Endothelial cell (in vitro differentiated cells): ENCODE results near the gene EFHB. TPM values are rescaled to one million over a fixed set of nuclear protein-coding genes. Genes with fewer than 3 reads are reported as not detected.

Source experiments
- DNase-seq: peaks from one replicate; pipeline ENCODE4 v3.0.0; 2021; ENCODE audit warnings: low spot score
- H3K27ac Mint-ChIP-seq: one replicate; pipeline ENCODE4 v1.8.0; 2021; ENCODE audit warnings: mixed read lengths, inconsistent platforms; ENCODE audit not compliant: unreplicated experiment
- H3K27me3 Mint-ChIP-seq: one replicate; pipeline ENCODE4 v1.8.0; 2021; ENCODE audit warnings: mild to moderate bottlenecking, moderate library complexity, mixed read lengths, inconsistent platforms; ENCODE audit not compliant: unreplicated experiment
- H3K36me3 Mint-ChIP-seq: one replicate; pipeline ENCODE4 v1.8.0; 2021; ENCODE audit warnings: mild to moderate bottlenecking, low read depth, mixed read lengths, inconsistent platforms; ENCODE audit not compliant: unreplicated experiment
- H3K4me1 Mint-ChIP-seq: one replicate; pipeline ENCODE4 v1.8.0; 2021; ENCODE audit warnings: mild to moderate bottlenecking, mixed read lengths, inconsistent platforms; ENCODE audit not compliant: unreplicated experiment
- H3K4me3 Mint-ChIP-seq: one replicate; pipeline ENCODE4 v1.8.0; 2021; ENCODE audit warnings: mild to moderate bottlenecking, mixed read lengths, inconsistent platforms; ENCODE audit not compliant: unreplicated experiment
- H3K9me3 Mint-ChIP-seq: one replicate; pipeline ENCODE4 v1.8.0; 2021; ENCODE audit warnings: mixed read lengths, inconsistent platforms; ENCODE audit not compliant: unreplicated experiment
- CTCF ChIP-seq: fragments of 200-600 bp; sonication (generic); IDR thresholded peaks from one replicate; pipeline ENCODE4 v1.5.0; 2021; ENCODE audit warnings: antibody characterized with exemption; ENCODE audit not compliant: unreplicated experiment
- total RNA-seq: library from RNA; stranded (reverse); fragmentation: NEBNext Ultra II Directional; extraction: Animal tissue kit (Norgen Biotek cat#: 25700); gene quantifications from one replicate; pipeline ENCODE4 v1.2.1, GENCODE V29; 2021; ENCODE audit not compliant: unreplicated experiment

Gene EFHB
- total RNA-seq, 1 donor from 2014 or later = 1.6 TPM

- Mint-ChIP-seq H3K4me3 (peak overlapping the region; percentile 99), H3K27ac (peak overlapping the region; percentile 100), H3K4me1 (peaks cover 32% of the 10 kb centered on the region), H3K9me3 (no peaks in the 10 kb centered on the region), H3K36me3 (peaks cover 10% of the 10 kb centered on the region), H3K27me3 (peaks cover 22% of the 10 kb centered on the region)
- TF ChIP-seq CTCF = no peak
- no peak for DNase-seq
Observed at GRCh38 chr3:19948226-19948591, 14.2 kb upstream of the EFHB start.

GRCh38 chr3:19947549-19948225, 13.7 kb upstream of the EFHB start:
- Mint-ChIP-seq H3K36me3 (peaks cover 10% of the 10 kb centered on the region), H3K9me3 (no peaks in the 10 kb centered on the region), H3K4me3 (peak overlapping the region; percentile 99), H3K27me3 (peaks cover 22% of the 10 kb centered on the region), H3K4me1 (peaks cover 32% of the 10 kb centered on the region), H3K27ac (peak overlapping the region; percentile 100)
- peak; percentile 38 for DNase-seq
- TF ChIP-seq CTCF = no peak

- H3K36me3 Mint-ChIP-seq = peaks cover 10% of the 10 kb centered on the region
- H3K4me3 Mint-ChIP-seq = peak within 1 kb of the TSS; percentile 99
- DNase-seq = peak; percentile 95
- no peak for TF ChIP-seq CTCF
- H3K9me3 Mint-ChIP-seq = no peaks in the 10 kb centered on the region
- H3K27ac Mint-ChIP-seq = peak within 1 kb of the TSS; percentile 100
- peaks cover 22% of the 10 kb centered on the region for H3K27me3 Mint-ChIP-seq
- peaks cover 32% of the 10 kb centered on the region for H3K4me1 Mint-ChIP-seq
Observed at GRCh38 chr3:19946832-19947548, 13.0 kb upstream of the EFHB start, which contains the start of gene RAB5A. Gene RAB5A, plus strand, starts transcription at chr3:19947097. Its CDS starts 3,802 bp downstream, at chr3:19950899.

GRCh38 chr3:19945969-19946831, 12.2 kb upstream of the EFHB start:
- Mint-ChIP-seq H3K27me3 (peaks cover 22% of the 10 kb centered on the region), H3K4me3 (peak overlapping the region; percentile 99), H3K4me1 (peaks cover 28% of the 10 kb centered on the region), H3K9me3 (no peaks in the 10 kb centered on the region), H3K27ac (peak overlapping the region; percentile 100), H3K36me3 (peaks cover 5% of the 10 kb centered on the region)
- no peak for DNase-seq
- no peak for TF ChIP-seq CTCF
